ENCODE results near the gene TMCO4.

The TMCO4 gene

DNA sequence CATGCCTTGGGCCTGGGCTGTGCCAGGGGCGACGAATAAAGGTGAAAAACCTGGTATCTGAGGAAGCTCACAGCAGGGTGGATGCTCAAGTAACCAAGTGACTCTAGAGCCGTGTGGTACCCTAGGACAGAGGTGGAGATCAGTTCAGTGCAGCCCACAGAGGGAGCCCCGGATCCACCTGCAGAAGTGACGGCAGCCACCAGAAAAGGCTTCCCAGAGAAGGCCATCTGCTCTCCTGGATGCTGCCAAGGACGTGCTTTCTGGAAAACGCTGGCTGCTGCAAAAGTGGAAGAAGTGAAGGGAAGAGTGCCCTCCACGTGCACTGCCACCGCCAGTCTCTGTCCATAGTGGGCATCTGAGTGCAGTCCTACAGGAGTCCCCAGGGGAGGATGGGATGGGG is 27.7 kb downstream of the TMCO4 start:
- Histone ChIP-seq H3K27ac (no peak overlapping the region), H3K9me3 (no peaks in the 10 kb centered on the region), H3K36me3 (no peaks in the 10 kb centered on the region), H3K4me1 (ENCODE audit: control insufficient read depth in 1 of 2, insufficient read depth in 1 of 2, low read depth in 1 of 2, low read length in 1 of 2) (no peaks in the 10 kb centered on the region), H3K4me3 (ENCODE audit: low read depth in 1 of 2, low read length in 1 of 2) (no peak overlapping the region), H3K27me3 (no peaks in the 10 kb centered on the region)
- TF ChIP-seq, protein P1, sequence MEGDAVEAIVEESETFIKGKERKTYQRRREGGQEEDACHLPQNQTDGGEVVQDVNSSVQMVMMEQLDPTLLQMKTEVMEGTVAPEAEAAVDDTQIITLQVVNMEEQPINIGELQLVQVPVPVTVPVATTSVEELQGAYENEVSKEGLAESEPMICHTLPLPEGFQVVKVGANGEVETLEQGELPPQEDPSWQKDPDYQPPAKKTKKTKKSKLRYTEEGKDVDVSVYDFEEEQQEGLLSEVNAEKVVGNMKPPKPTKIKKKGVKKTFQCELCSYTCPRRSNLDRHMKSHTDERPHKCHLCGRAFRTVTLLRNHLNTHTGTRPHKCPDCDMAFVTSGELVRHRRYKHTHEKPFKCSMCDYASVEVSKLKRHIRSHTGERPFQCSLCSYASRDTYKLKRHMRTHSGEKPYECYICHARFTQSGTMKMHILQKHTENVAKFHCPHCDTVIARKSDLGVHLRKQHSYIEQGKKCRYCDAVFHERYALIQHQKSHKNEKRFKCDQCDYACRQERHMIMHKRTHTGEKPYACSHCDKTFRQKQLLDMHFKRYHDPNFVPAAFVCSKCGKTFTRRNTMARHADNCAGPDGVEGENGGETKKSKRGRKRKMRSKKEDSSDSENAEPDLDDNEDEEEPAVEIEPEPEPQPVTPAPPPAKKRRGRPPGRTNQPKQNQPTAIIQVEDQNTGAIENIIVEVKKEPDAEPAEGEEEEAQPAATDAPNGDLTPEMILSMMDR (IDR thresholded peaks at IDR 0.05), result no peak

GRCh38 chr1:19771350-19771749 is 28.4 kb downstream of the TMCO4 start:
- Histone ChIP-seq H3K27me3 (no peaks in the 10 kb centered on the region), H3K27ac (no peak overlapping the region), H3K4me1 (ENCODE audit: control insufficient read depth in 1 of 2, insufficient read depth in 1 of 2, low read depth in 1 of 2, low read length in 1 of 2) (no peaks in the 10 kb centered on the region), H3K4me3 (ENCODE audit: low read depth in 1 of 2, low read length in 1 of 2) (no peak overlapping the region), H3K36me3 (no peaks in the 10 kb centered on the region), H3K9me3 (no peaks in the 10 kb centered on the region)
- TF ChIP-seq, protein P1 (IDR thresholded peaks at IDR 0.05), result no peak

- H3K27ac ChIP-seq, result no peak overlapping the region
- no peak overlapping the region for H3K4me3 ChIP-seq (ENCODE audit: low read depth in 1 of 2, low read length in 1 of 2)
- no peaks in the 10 kb centered on the region for H3K4me1 ChIP-seq (ENCODE audit: control insufficient read depth in 1 of 2, insufficient read depth in 1 of 2, low read depth in 1 of 2, low read length in 1 of 2)
- no peaks in the 10 kb centered on the region for H3K9me3 ChIP-seq
- no peaks in the 10 kb centered on the region for H3K36me3 ChIP-seq
- no peaks in the 10 kb centered on the region for H3K27me3 ChIP-seq
- TF ChIP-seq, protein P1 (IDR thresholded peaks at IDR 0.05), result no peak
Measured at GRCh38 chr1:19770436-19771190, 29.1 kb downstream of the TMCO4 start.

GRCh38 chr1:19769211-19769932 is 30.3 kb downstream of the TMCO4 start:
- Histone ChIP-seq H3K4me1 (ENCODE audit: control insufficient read depth in 1 of 2, insufficient read depth in 1 of 2, low read depth in 1 of 2, low read length in 1 of 2) (no peaks in the 10 kb centered on the region), H3K27ac (no peak overlapping the region), H3K4me3 (ENCODE audit: low read depth in 1 of 2, low read length in 1 of 2) (no peak overlapping the region), H3K9me3 (no peaks in the 10 kb centered on the region), H3K27me3 (no peaks in the 10 kb centered on the region), H3K36me3 (no peaks in the 10 kb centered on the region)
- TF ChIP-seq, protein P1 (IDR thresholded peaks at IDR 0.05), result no peak

- no peak overlapping the region for H3K4me3 ChIP-seq (ENCODE audit: low read depth in 1 of 2, low read length in 1 of 2)
- H3K36me3 ChIP-seq, result no peaks in the 10 kb centered on the region
- no peaks in the 10 kb centered on the region for H3K27me3 ChIP-seq
- H3K27ac ChIP-seq, result no peak overlapping the region
- no peaks in the 10 kb centered on the region for H3K9me3 ChIP-seq
- TF ChIP-seq, protein P1 (IDR thresholded peaks at IDR 0.05), result no peak
- no peaks in the 10 kb centered on the region for H3K4me1 ChIP-seq (ENCODE audit: control insufficient read depth in 1 of 2, insufficient read depth in 1 of 2, low read depth in 1 of 2, low read length in 1 of 2)
Measured at GRCh38 chr1:19768353-19769210, 31.1 kb downstream of the TMCO4 start.
